ENCODE measurements around the gene SAP30L.

SAP30L gene, protein sequence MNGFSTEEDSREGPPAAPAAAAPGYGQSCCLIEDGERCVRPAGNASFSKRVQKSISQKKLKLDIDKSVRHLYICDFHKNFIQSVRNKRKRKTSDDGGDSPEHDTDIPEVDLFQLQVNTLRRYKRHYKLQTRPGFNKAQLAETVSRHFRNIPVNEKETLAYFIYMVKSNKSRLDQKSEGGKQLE

DNA sequence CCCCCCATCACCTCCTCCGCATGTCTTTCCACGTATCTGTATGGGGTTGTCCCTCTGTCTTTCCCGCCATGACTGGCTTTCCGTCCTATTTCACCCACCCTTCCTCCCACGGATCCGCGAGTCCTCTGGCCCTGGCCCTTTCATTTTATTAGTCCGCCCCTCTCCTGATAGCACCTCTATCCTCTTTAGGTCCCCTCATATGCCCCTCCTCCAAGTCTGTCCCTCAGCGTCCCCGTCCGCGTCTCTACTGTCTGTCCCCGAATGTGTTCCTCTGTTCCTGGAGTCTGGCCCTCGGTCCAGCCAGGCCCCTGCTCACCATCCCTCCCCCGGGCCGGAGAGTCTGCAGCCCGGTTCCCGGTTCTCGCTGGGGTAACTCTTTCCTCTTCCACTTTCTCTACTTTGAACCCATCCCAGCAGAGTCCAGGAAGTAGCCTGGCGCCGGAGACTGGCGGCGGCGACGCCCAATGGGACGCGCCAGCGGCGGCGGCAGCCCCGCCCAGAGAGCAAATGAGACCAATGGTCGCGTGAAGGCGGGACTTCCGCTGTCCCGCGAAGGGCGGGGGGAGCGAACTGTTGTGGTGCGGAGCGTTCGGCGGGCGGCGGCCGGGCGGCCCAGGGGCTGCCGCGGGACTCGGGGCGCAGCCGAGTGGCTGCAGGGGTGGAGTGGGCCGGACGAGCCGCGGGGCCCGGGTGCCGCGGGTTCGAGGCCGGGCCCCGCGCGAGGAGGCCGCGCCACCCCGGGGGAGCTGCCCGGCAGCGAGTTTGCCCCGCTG is at the start of gene SAP30L:
Gene SAP30L, plus strand, starts transcription at position 576 of the 773 bp plus-strand sequence. CDS start 608 bp downstream, outside the sequence.
- DNase-seq = peak; percentile 53 to 96 (median 90)

DNA sequence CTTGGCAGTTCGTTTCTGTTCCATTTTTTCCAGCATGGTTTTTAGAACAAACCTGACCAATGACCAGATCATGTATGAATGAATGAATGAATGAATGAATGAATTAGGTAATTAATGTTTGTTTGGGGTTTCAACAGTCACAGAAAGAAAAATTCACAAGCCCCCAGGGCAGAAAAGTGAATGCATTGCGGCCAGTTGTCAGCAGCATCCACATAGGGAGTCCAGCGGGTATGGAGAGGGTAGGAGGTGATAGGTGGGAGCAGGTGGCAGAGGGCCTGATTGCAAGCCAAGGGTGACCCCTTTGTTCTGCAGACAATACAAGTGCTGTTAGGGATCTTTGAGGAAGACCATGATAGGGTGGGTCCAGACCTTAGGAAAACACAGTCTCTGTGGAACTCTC is 49.7 kb upstream of the SAP30L start:
- no peak for DNase-seq

DNA sequence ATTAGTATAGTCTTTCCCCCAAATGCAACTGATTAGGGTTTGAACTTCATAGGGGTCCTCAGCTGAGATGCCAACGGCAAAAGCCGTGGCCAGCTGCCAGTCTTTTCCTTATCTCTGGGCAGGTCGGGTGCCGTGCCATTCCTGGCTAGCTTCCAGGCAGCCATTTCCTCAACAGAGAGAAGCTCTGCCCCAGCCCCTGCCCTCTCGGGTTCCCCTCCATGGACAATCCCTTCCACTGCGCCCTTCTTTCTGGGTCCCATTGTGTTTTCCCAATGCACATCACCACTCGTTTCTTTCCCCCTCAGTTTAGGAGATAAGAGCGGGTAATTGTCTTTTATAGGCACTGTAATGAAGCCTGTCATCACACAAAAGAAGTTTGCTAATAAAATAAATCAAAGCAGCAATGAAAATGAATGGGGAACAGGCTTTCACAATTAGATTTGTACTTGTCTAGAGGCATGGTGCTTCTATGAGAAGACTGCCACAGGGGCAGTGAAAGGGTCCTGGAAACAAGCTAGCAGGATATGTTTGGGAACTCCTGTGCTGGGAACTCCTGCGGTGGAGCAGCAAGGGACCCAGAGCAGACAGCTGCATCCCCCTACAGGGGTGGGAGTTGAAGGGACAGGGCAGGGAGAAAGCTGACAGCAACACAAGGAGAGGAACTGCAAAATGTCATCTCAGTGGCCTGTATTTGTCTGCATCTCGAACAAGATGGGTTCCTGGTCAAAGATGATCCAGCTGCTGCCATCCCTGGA is 48.0 kb upstream of the SAP30L start:
- no peak for DNase-seq

DNA sequence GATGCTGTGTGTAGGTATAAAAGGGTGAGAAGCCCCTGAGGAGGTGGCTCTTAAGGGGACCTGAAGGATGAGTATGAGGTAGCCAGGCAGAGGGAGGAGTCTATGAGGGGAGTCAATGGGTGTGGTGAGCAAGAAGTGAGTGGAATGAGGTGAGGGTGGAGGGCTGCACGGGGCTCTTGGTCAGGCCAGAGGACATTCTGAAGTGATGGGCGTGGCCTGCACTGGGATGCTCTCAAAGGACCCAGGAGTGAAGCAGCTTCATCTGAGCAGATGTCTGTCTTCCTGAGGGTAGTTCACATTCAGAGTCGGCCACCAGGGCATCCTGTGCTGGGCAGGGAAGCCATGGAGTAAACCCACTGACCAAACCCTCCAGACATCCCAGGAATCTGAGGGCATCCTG is 45.1 kb upstream of the SAP30L start:
- DNase-seq = no peak

DNA sequence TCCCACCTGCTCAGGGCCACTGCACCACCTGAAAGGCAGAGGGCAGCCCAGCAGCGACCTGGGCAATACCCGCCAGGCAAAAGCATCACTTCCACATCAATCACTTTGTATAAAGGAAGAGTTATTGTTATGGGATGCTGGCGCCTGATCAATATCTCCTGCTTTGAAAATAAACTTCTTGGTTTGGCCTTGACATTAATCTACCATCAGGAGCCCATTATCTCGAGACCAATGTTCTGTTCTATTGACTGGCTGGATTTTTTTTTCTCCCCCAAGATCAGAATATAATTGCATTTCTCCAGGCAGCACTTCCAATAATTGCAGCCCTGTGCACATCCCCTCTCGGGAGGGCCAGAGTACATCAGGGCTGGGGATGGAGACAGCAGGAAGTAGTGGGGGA is 44.4 kb upstream of the SAP30L start:
- DNase-seq = no peak

DNA sequence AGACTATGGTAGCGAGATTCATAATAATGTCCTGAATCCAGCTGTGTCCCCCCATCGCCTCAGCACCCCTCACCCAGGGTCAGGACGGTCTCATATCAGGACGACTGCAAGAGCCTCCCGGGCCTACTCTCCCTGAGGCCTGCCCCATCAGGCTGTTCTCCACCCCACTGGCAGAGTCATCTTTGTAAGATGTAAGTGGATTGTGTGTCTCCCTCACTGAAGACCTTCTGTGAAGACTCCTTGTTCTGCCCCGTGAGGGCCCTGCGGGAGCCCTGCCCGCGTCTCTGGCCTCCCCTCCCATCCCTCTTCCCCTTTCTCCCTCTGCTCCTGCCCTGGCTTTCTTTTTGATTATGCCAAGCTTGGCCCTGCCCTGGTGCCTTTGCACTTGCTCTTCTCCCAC is 43.9 kb upstream of the SAP30L start:
- DNase-seq = no peak

DNA sequence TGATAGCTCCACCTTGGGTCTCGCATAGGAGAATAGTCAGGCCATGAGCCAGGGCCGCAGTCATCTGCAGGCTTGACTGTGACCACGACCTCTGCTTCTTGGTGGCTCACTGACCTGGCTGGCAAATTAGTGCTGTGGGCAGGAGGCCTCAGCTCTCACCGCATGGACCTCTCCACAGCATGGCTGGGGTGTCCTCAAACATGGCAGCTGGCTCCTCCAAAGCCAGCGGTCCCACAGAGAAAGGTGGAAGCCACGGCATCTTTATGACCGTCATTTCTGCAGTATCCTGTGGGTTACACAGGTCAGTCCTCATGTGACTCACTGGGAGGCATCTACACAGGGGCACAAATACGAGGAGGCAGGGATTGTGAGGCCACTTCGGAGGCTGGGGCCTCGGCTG is 43.2 kb upstream of the SAP30L start:
- DNase-seq = no peak

DNA sequence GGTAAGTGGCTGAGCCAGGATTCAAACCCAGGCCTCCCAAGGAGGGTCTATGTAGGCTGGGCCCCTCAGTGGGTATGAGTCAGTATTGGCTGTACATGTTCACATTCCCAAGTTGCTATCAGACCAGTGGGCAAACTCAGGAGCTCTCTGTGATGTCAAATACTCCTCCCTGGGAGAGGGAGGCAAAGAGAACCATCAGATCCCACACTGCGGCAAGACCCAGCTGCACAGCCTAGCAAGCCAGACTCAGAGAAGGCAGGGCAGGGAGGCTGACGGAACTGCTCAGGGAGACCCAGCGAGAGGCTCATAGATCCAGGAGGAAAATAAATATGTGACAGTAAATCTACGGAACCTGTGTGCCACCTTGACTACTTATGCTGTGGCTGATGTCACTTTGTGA is 42.6 kb upstream of the SAP30L start:
- DNase-seq = no peak

DNA sequence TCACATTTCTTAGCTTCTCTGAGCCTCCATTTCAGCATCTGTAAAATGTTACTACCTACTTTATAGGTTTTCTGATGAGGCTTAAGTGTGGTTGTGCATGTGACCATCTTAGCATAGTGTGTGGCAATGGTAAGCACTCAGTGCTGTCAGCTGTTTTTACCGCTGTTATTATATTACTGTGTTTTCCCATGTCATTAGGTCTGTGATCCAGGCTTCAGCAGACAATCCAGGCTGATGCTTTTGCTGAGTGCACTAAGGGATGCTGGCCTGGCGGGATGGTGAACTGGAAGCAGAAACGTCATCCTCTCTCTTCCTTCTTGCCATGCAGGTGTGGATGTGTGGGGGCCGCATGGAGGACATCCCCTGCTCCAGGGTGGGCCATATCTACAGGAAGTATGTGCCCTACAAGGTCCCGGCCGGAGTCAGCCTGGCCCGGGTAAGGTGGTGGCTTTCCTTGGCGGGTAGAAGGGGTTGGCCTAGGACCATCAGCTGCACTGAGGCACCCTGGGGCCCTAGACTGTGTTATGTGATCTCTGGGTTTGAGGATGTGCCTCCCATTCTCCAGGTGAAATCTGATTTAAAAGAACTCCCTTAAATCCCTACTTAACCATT is 41.9 kb upstream of the SAP30L start:
- DNase-seq = no peak

DNA sequence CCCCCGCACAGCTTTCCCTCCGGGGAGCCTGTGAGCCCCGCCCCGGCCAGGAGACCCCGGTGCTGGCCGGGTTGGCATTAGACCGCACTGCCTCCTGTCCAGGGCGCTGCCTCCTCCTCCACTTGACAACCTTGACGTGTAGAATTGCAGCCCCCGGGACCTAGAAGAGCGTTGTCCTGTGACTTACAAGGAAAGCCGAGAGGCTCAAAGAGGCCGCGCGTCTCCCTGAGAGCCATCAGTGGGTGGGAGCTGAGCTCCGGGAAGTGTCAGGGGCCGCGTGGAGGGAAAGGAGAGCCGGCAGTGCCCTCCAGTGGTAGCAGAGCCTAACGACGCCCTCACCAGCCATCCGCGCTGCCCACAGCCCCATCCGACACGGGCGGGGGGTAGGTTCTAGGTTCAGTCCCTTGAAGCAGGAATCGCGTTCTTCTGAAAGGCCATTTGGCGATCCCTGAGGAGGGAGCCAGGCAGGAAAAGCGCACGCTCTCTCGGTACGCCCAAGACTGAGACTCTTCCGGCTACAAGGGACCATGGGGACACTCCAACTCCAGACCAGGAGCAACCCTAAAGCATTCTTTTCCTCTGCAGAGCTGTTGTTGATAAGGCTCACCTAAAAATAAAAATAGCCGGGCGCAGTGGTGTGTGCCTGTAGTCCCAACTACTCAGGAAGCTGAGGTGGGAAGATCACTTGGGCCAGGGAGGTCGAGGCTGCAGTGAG is 40.6 kb upstream of the SAP30L start:
- peak in 50 of 51 donors; percentile 14 to 83 (median 64) for DNase-seq

DNA sequence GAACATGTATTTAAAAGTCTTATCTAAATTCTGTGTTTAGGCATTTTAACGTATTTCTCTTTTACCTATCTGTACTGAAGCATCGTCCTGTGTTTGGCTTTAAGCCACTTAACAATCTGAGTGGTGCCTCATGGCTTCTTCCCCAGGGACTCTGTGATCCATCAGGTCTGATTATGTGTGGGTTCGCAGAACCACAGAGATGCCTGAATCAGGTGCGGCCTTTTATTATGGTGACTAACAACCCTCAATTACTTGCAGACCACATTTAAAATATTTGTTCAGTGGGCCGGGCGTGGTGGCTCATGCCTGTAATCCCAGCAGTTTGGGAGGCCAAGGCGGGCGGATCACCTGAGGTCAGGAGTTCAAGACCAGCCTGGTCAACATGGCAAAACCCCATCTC is 39.6 kb upstream of the SAP30L start:
- no peak for DNase-seq

DNA sequence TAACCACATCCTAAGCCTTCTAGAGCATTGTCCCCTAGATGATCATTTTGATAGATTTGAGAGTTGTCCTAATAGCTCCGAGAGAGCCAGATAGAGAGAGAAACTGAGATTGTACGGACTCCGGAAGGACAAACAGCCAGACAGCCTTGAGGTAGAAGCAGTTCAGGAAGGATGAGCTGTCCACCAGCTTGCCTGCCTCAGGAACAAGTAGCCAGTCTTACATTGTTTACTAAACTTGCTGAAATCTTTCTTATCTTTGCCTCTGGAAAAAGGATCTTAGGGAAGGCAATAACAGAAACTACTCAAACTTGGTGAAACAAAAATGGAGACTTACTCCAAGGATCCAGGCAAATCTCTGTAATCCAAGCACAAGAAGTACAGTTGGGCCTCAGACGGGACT is 39.0 kb upstream of the SAP30L start:
- no peak for DNase-seq

DNA sequence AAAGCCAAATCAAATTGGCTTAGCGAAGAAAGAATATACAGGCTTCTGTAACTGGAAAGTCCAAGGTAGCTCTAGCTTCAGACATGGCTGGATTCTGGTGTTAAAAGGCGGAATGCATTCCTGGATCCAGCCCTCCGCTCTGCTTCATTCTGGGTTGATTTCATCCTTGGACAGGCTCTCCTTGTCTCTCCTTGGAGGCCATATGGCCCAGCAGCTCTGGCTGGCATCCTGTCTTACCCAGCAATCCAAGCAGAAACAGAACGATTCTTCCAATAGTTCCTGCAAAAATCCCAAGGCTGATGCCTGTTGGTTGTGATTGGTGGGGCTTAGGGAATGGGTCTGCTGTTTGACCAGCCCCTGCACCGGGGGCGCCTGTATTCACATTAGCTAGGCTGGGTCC is 37.0 kb upstream of the SAP30L start:
- DNase-seq = no peak

DNA sequence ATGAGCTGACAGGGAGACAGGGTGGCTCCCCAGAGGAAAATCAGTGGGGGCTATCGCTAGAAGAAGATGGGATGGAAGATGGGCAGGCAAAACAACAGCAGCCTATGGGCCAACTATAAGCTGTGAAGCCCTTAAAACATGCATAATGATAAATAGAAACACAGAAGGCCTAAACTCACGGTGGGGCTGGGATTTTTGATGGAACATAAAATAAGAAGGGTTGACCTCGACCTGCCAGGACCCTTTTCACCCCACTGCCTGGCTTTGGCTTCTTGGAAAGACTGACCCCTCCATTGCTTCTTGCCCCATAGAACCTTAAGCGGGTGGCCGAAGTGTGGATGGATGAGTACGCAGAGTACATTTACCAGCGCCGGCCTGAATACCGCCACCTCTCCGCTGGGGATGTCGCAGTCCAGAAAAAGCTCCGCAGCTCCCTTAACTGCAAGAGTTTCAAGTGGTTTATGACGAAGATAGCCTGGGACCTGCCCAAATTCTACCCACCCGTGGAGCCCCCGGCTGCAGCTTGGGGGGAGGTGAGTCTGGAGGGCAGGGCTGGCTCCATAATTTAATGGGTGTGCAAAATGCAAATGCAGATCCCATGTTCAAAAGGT is 36.5 kb upstream of the SAP30L start:
- DNase-seq = no peak

DNA sequence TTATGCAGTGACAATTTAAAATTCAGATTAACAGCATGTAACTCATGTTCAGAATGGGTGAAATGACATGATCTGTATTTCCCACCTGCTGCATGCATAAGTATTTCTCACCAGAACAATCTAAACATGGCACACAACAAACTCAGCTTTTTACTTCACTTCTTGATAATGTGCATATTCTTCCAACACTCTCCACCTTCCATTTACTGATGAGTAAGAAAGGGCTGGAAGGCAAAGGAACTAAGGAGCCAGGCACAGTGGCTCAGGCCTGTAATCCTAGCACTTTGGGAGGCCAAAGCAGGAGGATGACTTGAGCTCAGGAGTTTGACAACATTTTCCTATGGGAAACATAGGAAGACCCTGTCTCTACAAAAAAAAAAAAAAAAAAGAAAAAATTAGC is 35.8 kb upstream of the SAP30L start:
- DNase-seq = no peak

DNA sequence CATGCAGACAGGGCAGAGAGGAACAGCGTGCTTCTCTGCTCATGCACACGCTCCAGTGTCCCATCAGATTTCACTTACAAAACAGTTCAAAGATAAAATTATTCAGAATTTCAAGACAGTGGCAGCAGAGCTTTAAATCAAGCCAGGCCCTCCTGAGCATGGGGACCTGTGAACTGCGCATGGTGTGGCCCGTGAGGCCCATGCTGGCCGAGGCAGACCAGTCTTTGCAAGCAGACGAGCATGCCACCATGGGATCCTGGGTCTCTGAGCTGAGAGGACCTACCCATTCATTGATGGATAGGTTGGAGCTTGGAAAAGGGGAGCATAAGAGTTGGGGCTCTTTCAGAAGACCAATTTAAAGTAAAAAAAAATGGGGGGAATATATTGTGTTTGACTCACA is 35.0 kb upstream of the SAP30L start:
- DNase-seq = no peak

DNA sequence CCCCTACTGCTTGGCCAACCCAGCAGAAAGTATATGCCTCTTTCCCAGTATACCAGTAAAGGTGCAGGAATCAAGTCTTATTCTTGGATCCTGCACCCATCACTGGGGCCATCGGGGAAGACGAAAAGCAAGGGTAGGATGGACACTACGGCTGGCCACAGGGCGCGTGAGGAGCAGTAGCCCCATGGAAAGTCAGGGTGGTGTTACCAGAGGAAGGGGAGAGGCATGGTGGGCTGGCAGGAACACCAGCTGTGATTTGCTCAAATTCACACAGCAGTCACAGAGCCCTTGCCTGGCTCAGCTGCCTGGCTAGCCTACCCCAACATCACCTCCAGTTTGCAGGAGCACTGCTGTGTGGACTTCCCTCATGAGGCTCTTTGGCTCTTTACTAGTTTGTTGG is 34.5 kb upstream of the SAP30L start:
- no peak for DNase-seq

DNA sequence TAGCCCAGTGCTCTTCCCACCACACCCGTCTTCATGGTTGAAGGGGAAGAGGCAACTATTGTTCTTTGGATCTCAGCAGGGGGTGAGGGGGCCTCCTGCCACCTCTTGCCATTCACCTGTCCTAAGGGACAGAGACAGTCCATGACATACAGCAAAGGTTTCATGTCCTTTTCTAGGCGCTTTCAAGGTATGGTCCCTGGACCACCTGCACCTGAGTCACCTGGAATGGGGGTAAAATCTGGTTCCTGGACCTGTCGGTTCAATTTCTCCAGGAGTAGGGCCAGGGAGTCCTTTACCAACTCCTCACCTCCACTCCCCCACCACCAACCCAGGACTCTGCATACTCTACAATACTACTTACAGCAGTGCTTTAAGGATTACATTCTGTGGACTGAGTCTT is 33.5 kb upstream of the SAP30L start:
- DNase-seq = no peak

DNA sequence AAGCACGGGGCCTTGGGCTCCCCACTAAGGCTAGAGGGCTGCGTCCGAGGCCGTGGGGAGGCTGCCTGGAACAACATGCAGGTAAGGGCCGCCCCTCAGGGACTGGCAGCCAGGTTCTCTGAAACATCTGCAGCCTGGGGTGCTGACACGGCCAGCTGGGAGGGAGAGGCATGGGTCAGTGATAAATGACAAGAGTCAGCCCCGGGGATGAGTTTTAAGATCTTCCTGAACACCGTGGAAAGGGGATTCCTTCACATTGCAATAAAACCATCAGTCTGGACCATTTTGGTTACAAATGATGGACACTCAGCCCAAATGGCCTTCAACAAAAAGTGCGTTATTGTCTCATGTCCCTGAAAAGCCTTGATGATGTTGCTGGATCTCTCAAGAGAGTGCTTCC is 32.9 kb upstream of the SAP30L start:
- DNase-seq = no peak

DNA sequence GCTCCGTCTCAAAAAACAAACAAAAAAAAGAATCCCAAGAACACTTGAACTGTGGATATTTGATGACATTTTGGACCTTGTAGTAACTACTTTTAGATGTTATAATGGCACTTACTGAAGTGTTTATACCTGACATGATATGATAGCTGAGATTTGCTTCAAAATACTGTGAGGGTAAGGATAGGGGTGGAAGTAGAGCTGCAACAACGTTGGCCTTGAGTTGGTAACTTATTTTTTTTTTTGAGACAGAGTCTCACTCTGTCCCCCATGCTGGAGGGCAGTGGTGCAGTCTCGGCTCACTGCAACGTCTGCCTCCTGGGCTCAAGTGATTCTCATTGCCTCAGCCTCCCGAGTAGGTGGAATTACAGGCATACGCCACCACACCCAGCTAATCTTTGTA is 30.7 kb upstream of the SAP30L start:
- DNase-seq = no peak

DNA sequence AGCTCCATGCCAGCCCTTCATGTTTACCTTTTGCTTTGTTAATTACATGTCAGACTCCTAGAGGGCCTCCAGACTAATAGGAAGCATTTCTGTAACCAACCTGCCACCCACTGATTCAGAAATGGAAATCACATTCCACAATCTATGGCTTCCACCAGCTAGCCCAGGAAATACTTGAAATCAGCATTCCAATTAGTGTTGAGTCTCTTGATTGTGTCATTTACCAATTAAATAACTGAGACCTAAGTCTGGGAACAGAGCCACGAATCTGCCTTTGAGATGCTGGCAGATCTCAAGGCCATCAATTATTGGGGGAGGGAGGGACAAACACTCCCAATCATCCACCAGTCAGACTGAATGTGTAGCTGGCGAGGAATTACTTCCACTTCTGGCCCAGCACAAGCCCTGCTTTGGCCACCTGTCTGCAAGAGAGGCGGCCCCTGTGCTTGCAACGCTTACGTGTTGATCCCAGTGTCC is 27.4 kb upstream of the SAP30L start:
- DNase-seq = no peak
